ENCODE results near the gene AIFM2.
"Not testable (repeated sequence)": the region's sequence is repeated elsewhere in the genome, so short reads cannot be mapped to it uniquely, and the experiment has no call there.

AIFM2 gene

DNA sequence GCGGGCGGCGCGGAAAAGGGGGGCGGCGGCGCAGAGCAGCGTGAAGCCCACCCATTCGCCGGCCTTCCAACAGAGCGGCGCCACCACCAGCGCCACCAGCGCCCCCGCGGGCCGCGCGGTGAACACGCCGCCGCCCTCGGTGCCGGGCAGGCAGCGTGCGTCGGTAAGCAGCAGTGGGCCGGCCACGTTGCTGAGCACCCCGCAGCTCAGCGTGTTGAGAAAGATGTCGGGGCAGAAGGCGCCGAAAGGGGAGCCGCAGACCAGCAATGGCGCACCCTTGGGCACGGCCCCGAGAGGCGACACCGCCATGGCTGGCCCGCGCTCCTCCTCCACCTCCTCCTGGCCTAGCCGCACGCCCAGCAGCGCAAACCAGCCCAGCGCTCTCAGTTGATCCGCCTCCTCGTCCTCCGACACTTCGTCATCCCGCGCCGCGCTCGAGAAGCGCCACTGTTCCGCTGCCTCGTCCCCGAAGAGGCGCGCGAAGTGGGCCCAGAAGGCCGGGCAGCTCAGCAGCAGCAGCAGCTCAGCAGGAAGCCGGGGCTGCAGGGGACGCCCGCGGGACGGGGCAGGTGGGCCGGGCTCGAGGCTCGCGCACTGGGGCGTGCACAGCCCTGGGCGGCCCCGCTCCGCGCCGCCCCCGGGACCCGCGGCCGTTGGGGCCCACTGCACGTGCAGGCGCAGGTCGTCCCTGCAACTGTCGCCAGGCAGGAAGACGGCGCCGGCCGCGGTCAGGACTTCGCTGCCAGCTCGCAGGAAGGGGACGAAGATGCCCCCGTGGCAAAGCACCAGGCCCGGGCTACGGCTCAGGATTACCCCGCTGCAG, 13.3 kb upstream of the AIFM2 start:
- peak; percentile 51 for DNase-seq

DNA sequence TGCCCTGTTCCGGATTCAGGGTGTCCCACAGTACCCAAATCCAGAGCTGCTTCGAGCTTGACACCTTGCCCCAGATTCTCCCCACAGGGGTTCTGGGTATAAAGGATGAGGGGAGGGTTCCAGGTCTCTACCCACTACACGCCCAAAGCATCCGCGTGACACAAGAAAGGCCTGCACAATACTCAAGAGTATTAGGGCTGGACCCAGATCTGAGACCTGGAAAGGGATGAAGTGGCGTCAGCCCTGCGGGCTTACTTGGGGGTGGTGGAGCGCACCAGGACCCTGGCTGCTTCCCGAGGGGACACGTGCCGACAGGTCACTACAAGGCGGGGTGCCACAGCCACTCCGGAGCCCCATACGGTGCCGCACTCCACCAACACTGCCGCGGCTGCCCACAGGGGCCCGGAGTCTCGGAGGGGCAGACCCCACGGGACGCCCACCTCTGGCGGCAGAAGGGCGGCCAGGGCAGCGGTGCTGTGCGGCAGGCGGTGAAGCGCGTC, 12.6 kb upstream of the AIFM2 start:
- DNase-seq, result no peak

DNA sequence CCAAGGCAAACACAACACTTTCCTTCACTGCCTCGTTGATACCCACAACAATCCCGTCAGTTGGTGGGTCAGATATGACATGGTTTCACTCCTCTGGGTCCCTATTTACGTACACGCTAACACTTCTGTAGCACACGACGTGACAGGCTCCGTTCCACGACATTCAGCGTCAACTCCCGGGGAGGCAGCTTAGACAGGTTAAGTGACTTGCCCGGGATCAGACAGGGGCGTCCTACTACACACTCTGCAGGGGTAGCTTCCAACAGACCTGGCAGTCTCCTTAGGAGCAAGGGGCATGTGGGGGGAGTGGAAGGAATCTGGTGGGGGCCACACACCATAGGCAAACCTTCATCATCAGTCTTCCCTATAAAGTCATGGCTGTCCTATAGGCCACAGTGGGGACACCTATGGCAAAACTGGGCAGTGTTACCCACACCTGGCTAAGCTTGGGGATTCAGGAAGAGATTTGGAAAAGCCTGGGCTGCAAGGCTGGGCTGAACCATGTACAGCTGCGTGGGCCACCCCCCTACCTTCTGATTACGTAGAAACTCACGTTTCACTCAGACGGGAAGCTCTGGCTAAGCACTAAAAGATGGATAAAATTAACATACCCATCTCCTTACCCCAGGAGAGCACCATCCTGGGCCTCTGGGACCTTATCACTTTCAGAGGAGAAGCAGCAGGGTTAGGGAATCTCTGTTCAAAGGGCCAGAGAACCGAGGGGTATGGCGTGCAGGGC, 11.9 kb upstream of the AIFM2 start:
- DNase-seq, result no peak

DNA sequence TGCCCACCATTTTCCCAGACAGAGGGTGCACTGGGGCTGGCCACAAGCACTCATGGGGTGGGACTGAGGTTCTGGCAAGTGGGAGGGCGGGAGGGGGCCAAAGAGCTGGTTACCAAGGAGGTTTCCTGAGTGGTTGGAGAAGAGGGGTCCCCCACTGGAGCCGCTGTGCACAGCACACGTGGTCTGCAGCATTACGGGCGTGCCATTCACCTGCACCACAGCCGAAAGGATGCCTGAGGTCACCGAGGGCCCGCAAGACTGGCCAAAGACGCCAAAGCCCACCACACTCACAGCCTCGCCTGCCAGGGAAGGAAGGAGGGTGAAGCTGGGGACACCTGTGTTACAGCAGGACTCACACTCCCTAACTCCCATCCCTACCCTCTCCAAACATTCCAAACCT, 9.9 kb upstream of the AIFM2 start:
- DNase-seq, result no peak

DNA sequence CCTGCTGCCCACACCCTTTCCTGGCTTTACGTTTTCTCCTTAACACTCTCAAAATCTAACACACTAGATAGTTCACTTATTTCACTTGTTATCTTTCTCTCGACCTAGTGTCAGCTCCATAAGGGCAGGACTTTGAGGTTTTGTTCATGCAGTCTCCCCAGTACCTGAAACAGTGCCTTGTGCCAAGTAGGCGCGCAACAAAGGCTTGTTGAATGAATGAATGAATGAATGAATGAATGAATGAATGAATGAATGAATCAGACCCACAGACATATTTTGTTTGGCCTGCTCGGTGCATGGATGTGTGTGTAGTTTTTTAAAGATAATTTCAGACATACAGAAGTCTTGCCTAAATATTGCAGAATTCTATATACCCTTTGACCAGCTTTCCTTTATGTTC, 7.7 kb upstream of the AIFM2 start:
- no peak for DNase-seq

DNA sequence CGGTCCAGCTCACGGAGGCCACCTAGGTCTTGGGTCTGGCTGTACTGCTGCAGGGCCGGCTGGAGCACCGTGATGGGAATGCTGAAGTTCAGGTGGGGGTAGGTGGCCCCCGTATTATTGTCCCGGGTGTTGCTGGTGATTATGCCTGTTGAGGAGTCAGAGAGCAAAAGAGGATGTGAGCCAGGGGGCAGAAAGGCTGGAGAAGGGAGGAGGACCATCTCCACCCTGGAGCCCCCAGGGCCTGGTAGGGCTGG, 7.3 kb upstream of the AIFM2 start:
- DNase-seq, result no peak

DNA sequence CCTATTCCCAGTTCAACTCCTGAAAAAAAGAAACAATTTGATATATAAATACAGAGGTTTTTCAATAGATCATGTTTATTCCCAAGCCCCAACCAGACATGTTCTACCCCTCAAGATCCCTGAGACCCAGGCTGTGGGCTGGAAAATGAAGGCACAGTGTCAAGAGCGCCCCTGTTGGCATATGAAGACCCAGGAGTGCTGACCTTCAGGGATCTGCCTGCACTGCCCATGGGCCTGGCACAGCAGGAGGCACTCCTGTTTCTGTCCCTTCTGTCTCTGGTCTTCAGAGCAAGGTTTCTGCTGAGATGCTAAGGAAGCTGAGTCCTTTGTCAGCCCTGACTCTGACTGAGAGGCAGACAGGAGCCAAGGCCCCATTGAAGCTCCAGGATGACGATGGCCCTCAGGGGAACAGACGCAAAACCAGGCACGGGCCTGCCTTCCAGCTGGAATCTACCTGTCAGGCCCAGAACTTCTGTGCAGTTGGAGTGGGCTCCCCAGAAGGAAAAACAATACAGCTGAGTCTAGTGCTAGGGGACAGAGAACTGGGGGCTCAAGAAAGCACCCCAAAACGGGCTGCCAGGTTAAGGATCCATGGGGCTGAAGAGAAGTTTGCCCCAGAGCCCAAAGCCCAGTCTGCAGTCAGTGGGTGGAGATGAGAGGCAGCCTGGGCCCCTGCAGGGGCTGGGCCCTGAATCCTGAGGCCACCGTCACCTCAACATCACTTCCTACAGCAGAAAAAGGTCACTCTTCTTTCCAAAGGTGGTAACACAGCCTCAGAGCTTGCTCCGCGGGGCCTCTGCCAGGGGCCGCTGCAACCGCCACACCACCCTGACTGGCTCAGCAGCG, 6.7 kb upstream of the AIFM2 start:
- DNase-seq, result no peak

DNA sequence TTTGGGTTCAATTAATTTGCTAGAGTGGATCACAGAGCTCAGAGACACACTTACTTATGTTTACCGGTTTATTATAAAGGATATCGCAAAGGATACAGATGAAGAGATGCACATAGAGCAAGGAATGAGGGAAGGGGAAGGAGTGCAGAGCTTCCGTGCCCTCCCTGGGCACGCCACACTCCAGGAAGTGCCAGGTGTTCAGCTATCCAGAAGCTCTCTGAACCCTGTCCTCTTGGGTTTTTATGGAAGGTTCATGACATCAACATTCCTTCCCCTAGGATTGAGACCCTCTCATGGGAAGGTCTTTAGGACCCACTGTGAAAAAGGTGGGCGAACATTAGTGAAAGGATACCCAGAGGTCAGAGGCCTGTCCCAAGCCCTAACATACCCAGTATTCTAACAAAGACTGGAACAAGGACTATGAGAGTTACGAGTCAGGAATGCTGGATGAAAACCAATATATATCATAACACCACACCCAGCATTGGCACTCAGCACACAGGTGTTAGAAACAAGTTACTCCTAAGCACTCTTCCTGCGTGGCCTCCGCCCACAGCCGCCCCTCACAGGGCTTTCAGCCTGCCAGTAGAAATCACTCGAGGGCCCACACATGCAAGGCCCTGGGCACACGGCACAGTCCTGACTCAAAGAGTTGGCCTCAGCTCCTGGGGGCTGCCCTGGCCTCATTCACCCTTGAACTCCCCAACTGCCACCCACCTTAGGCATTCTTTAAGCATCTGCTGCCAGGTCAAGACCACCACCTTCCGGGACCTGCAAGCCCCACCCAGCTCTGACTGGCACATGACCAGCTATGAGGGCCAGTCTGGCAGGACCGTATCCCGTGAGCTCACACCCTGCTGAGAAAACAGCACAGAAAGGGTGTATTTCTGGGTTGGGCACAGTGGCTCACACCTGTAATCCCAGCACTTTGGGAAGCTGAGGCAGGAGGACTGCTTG, 5.6 kb upstream of the AIFM2 start:
- no peak for DNase-seq

DNA sequence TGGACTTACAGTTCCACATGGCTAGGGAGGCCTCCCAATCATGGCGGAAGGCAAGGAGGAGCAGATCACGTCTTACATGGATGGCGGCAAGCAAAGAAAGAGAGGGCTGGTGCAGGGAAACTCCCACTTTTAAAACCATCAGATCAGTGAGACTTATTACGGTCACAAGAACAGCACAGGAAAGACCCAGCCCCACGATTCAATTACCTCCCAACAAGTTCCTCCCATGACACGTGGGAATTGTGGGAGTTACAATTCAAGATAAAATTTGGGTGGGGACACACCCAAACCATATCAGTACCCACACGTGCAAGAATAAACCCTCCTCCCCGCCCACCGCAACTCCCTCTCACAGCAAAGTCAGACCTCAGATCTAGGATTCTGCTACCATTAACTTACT, 4.5 kb upstream of the AIFM2 start:
- no peak for DNase-seq

DNA sequence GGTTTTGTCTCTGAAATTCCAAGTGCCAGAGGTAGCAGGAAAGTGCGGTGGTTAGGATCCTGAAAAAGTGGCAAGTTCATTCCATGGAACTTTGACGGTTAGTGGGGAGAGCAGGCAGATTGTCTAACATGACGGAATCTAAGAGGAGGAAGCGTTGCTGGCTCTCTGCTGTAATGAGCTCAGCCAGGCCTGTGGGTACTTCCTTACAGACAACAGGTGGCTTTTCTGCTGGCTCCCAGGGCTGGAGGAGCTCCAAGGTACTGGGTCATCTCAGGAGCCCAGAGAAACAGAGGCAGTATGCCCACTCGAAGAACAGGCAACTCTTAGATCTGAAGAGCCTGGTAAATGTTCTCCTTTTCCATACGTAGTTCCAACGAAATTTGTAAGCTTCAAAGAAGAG, 3.1 kb upstream of the AIFM2 start:
- DNase-seq, result no peak

DNA sequence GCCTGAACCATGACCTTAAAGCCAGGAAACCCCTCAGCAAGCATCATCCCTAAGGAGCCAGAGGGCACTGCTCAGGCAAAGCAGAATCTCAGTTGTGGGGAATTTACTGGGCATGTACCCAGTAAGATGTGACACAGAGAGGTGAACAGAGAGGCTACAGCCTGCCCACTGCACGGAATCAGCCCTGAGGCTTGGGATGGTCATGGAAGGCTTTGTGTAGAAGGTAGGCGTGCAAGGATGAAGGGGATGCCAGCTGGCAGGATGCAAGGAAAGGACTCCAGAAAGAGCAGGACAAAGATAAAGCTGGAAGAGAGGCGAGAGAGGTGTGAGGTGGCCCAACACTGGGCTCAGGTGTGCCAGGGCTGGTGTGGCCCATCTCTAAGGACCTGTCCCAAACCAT, 2.4 kb upstream of the AIFM2 start:
- DNase-seq, result no peak

DNA sequence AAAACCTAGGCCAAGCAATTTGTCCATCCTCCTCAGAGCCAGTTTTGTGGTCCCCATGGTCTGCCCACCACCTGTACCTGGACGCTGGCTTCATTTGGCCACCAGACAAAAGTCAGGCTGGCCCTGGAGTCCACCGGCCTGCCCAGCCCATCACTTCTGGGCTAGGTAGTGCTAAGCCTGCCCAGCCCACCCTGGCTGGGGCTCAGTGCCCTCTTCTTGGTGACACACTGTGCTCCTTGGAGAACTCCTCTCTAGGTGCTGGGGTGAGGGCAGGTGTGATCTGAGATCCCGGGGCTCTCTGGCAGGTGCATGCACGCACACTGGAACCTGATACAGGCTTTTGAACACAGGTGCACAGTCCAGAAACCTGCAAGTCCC, 1.1 kb downstream of the AIFM2 start:
- DNase-seq, result no peak

DNA sequence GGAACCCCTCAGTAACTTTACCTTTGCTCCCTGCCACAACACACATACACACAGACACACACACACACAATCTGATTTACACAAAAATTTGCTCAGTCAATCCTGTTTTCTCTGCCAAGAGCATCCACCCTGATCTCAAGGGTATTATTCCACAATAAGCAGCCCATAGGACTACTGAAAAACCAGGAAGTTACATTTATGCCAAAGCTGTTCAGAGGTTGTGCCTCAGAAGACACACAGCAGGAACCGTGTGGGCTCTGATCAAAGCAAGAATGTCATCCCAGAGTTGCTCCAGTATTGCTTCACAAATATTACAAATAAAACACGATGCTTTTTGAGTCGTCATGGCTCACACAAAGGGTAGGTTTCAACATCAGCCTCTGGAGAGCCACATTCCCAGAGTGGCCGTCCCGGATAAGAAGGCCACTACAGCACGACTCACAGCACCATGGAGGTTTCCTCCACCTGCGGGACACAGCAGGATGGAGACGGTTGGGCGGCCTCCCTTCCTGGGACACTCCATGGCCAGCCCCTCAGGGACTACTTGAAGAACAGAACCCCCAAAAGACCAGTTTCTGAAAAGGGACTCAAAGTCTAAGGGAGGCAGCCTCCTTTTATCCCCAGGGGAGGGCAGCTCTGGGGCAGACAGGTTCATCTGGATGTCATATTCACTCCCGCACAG, 1.6 kb downstream of the AIFM2 start:
- peak; percentile 66 for DNase-seq

DNA sequence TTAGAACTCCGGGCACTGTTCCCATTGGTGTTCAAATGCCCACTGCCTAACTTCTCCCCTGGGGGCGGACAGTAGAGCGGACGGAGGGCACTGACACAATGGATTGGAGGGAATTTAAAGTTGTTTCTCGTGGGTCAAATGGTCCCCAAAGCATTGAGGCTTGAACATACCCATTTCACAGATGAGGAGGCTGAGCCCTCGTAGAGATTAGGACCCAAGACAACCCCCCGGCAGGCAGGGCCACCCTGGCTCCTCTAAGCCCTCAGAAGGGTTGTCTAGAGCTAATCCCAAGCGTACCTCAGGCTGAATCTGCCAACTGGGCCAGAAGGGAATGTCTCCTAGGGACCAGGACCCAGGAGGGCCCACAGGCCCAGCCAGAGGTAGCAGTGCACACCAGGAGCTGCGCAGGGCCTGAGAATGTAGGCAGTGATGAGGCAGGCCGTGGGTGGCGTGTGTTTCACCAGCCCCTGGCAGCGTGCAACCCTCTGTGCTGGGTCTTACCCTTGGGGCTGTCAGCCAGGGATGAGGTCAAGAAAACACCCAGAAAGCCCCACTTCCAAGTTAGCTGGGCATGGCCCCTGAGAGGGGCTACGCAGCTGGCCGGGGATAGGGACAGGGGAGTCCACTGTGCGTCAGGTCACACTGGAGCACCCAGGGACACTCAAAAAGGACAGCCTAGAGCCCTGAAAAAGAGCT, 5.8 kb downstream of the AIFM2 start:
- no peak for DNase-seq

DNA sequence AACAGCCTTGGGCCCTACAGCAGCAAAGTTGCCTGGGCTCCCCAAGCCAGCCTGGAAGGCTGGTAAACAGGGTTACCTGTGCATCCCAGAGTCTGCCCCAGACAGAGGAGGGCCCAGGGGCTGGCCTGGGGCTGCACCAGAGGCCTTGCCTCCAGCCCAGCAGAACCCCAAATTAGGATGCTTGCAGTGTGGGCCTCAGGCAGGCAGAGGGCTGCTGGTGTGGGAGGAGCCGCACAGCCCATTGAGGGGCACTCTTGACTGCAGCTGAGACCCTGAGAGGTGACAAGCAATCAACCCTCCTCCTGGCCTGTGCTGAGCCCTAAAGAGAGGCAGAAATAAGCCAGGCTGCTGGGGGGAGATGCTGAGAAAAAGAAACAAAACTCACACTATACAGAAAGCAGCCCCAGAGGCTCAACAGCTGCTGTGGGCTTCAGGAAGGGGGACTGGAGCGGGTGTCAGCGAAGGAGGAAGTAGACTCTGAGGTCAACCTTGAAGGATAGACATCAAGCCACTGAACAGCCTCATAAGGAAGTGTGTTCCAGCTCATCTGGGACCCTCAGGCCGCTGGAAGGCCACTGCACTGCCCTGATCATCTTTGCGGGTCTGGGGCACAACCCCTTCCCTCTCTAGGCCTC, 6.6 kb downstream of the AIFM2 start:
- DNase-seq, result no peak

DNA sequence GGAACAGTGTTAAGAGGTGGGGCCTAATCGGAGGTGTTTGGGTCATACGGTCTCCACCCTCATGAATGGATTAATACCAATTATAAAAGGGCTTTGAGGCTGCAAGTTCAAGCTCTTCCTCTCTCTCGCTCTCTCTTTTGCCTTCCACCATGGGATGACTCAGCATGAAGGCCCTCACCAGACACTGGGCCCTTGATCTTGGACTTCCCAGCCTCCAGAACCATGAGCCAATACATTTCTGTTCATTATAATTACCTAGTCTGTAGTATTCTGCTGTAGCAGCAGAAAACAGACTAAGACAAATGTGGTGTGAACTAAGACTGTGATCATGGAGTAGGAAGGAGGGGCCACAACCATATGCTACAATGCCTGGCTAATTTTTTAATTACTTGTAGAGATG, 7.7 kb downstream of the AIFM2 start:
- no peak for DNase-seq

DNA sequence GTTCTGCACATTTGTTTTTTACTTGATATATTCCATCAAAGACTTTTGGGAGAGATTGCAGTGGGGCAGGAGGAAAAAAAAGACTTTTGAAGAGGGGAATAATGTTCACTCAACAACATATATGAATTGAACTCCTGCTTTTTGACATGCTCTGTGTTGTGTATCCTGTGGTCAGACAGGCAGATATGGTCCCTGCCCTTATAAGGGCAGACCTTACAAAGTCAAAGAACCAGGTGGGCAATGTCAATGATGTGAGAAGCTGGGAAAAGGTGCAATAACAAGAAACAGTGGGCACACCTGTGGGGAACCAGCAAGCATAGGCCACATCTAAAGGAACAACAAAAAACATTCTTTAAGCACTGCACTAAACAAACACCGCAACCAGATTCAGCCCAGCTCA, 8.2 kb downstream of the AIFM2 start:
- no peak for DNase-seq

DNA sequence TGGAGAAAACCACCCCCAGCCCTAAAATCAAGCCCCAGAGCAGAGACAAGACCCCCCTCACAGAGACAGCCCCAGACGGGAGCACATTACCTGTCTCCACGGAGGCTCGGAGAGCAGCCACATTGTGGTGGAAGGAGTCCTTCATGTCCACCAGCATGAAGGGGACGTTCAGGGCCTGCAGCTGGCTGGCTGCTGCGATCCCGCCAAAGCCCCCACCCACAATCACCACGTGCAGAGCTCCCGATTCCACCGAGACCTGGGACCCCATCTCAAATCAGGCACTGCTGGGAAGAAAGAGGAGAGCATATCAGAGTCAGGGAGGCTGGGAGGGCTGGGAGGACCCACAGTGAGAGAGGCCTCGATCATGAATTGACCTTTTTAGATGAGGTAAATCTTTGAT, 8.8 kb downstream of the AIFM2 start:
- DNase-seq, result no peak

DNA sequence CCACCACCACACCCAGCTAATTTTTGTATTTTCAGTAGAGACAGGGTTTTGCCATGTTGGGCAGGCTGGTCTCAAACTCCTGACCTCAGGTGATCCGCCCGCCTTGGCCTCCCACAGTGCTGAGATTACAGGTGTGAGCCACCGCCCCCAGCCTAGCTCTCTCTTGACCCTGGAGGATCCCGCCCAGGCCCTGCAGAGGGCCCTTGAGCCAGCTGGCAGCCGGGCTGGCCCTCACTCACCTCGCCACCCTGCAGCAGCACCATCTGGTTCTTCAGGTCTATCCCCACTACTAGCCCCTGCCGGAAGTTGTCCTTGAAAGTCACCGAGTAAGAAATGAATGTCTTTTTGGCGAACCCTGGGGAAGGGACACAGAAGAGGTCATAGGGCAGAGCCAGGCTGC, 9.5 kb downstream of the AIFM2 start:
- DNase-seq, result not testable (repeated sequence)

DNA sequence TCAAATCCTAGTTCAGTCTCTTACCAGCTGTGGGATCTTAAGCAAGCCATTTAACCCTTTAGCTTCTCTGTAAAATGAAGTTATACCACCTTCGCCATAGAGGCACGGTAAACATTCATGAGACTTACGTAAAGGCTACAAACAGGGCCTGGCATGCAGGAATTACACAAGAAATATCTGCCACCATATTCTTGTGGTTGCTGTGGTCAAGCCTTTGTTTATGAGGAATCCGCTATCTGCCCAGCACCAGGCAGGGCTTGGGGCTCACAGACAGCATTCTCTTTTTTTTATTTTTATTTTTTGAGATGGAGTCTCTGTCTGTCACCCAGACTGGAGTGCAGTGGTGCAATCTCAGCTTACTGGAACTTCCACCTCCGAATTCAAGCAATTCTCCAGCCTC, 9.9 kb downstream of the AIFM2 start:
- DNase-seq, result no peak

Data from fibroblast of upper back skin (primary cell).